Tibial artery (tissue), 4 donors: ENCODE results near the gene UBC.

Experiments used
- DNase-seq, 2 donors: peaks; one replicate each; pipeline ENCODE4 v3.0.0-alpha.2; 2019
- H3K27ac ChIP-seq, 2 donors: fragments of 200-600 bp; sonication (generic) in 1 of 2; 1 replicate in 1 of 2; 2 replicates in 1 of 2; pipeline ENCODE4 v1.5.1; 2018 to 2019; ENCODE audit warnings: mild to moderate bottlenecking in 1 of 2
- H3K27me3 ChIP-seq, 2 donors: fragments of 200-600 bp; sonication (generic) in 1 of 2; one replicate each; pipeline versions ENCODE4 v1.5.1 to v1.6.0; 2016 to 2019
- H3K36me3 ChIP-seq, 3 donors: fragments of 200-600 bp; sonication (generic) in 2 of 3; one replicate each; pipeline ENCODE4 v1.5.1; 2016 to 2019; ENCODE audit warnings: mild to moderate bottlenecking in 2 of 3
- H3K4me1 ChIP-seq, 4 donors: fragments of 200-600 bp; sonication (generic) in 2 of 4; 1 replicate in 3 of 4; 2 replicates in 1 of 4; pipeline ENCODE4 v1.5.1; 2016 to 2019
- H3K4me3 ChIP-seq, 2 donors: fragments of 200-600 bp; sonication (generic) in 1 of 2; 1 replicate in 1 of 2; 2 replicates in 1 of 2; pipeline ENCODE4 v1.5.1; 2018 to 2019; ENCODE audit warnings: mild to moderate bottlenecking in 2 of 2
- H3K9me3 ChIP-seq, 3 donors: fragments of 200-600 bp; sonication (generic) in 1 of 3; one replicate each; pipeline ENCODE4 v1.5.1; 2016 to 2019
- CTCF ChIP-seq, 2 experiments: fragments of 200-600 bp in 1 of 2; fragments of 450-650 bp in 1 of 2; IDR thresholded peaks; one replicate each; pipeline ENCODE4 v1.5.1; 2017 to 2019; ENCODE audit warnings: antibody characterized with exemption in 2 of 2, mild to moderate bottlenecking in 1 of 2, moderate library complexity in 1 of 2
- intact Hi-C: fragments of 100-400 bp; cut with DNase I; formaldehyde crosslinking; loops from one replicate; pipeline ENCODE4 v1.15.0; 2023; ENCODE audit warnings: low total_unique reads

UBC gene

GRCh38 chr12:124872068-124872719, 42.3 kb downstream of the UBC start:
- intact Hi-C loops: loop anchor here (10.0 kb wide), 1 partner anchor 827 kb away; no protein-coding TSS in a partner anchor
- no peak for TF ChIP-seq CTCF (IDR thresholded peaks at IDR 0.05)

GRCh38 chr12:124871297-124871696, 43.2 kb downstream of the UBC start:
- Histone ChIP-seq H3K27me3 (no peaks in the 10 kb centered on the region), H3K9me3 (no peaks in the 10 kb centered on the region), H3K27ac (no peak overlapping the region), H3K4me1 (no peaks in the 10 kb centered on the region), H3K36me3 (no peaks in the 10 kb centered on the region), H3K4me3 (no peak overlapping the region)
- no peak for DNase-seq
- intact Hi-C loops: loop anchor here (10.0 kb wide), 1 partner anchor 826 kb away; no protein-coding TSS in a partner anchor
- no peak for TF ChIP-seq CTCF (IDR thresholded peaks at IDR 0.05)

More at GRCh38 chr12:124872068-124872719, 42.3 kb downstream of the UBC start:
- H3K36me3 ChIP-seq: no peaks in the 10 kb centered on the region
- no peak overlapping the region for H3K27ac ChIP-seq
- no peaks in the 10 kb centered on the region for H3K27me3 ChIP-seq
- H3K9me3 ChIP-seq: no peaks in the 10 kb centered on the region
- H3K4me3 ChIP-seq: no peak overlapping the region
- no peaks in the 10 kb centered on the region for H3K4me1 ChIP-seq
- DNase-seq: no peak

- Histone ChIP-seq H3K27me3 (no peaks in the 10 kb centered on the region), H3K4me3 (no peak overlapping the region), H3K36me3 (no peaks in the 10 kb centered on the region), H3K4me1 (no peaks in the 10 kb centered on the region), H3K27ac (no peak overlapping the region), H3K9me3 (no peaks in the 10 kb centered on the region)
- no peak for DNase-seq
- no peak for TF ChIP-seq CTCF (IDR thresholded peaks at IDR 0.05)
- intact Hi-C loops: loop anchor here (10.0 kb wide), 1 partner anchor 826 kb away; no protein-coding TSS in a partner anchor
Observed at GRCh38 chr12:124870515-124870914, 43.9 kb downstream of the UBC start.

- peak in 1 of 2 donors; percentile 53 for DNase-seq
- Histone ChIP-seq H3K4me3 (no peak overlapping the region), H3K36me3 (no peaks in the 10 kb centered on the region), H3K27ac (no peak overlapping the region), H3K9me3 (no peaks in the 10 kb centered on the region), H3K4me1 (peaks cover 0 to 3% (median 1%) of the 10 kb centered on the region in 4 donors), H3K27me3 (no peaks in the 10 kb centered on the region)
- TF ChIP-seq CTCF (IDR thresholded peaks at IDR 0.05): no peak
- intact Hi-C loops: no loop called here
Observed at GRCh38 chr12:124869059-124869665, 45.3 kb downstream of the UBC start.

- DNase-seq: no peak
- Histone ChIP-seq H3K36me3 (no peaks in the 10 kb centered on the region), H3K27me3 (no peaks in the 10 kb centered on the region), H3K27ac (no peak overlapping the region), H3K9me3 (no peaks in the 10 kb centered on the region), H3K4me3 (no peak overlapping the region), H3K4me1 (peaks cover 0 to 9% (median 4%) of the 10 kb centered on the region in 4 donors)
- TF ChIP-seq CTCF (IDR thresholded peaks at IDR 0.05): no peak
- intact Hi-C loops: no loop called here
Observed at GRCh38 chr12:124868252-124869058, 46.0 kb downstream of the UBC start.
